BLaER1 (cell line): ENCODE measurements around the gene PLSCR5.

Experiments
- H3K27ac ChIP-seq: shearing (Covaris generic); formaldehyde crosslinking; 2 replicates; pipeline ENCODE4 v1.8.1; 2022
- H3K27me3 ChIP-seq: shearing (Covaris generic); formaldehyde crosslinking; 2 replicates; pipeline ENCODE4 v1.8.1; 2022
- H3K36me3 ChIP-seq: shearing (Covaris generic); formaldehyde crosslinking; 2 replicates; pipeline ENCODE4 v1.8.1; 2022
- H3K4me1 ChIP-seq: shearing (Covaris generic); formaldehyde crosslinking; 2 replicates; pipeline ENCODE4 v1.8.1; 2022
- H3K4me2 ChIP-seq: shearing (Covaris generic); formaldehyde crosslinking; 2 replicates; pipeline ENCODE4 v1.8.1; 2022
- H3K4me3 ChIP-seq: shearing (Covaris generic); formaldehyde crosslinking; 2 replicates; pipeline ENCODE4 v1.8.1; 2022
- H3K9ac ChIP-seq: shearing (Covaris generic); formaldehyde crosslinking; 2 replicates; pipeline ENCODE4 v1.8.1; 2022
- H3K9me3 ChIP-seq: shearing (Covaris generic); formaldehyde crosslinking; 2 replicates; pipeline ENCODE4 v1.8.1; 2022
- H4K20me1 ChIP-seq: shearing (Covaris generic); formaldehyde crosslinking; 2 replicates; pipeline ENCODE4 v1.8.1; 2022
- Cebpa-rat ChIP-seq: shearing (Covaris generic); IDR thresholded peaks from 2 replicates; pipeline ENCODE4 v1.8.1; 2022

Gene PLSCR5

GRCh38 chr3:146605106-146605505, at the start of gene PLSCR5:
PLSCR5 (minus strand) TSS chr3:146605346; CDS start chr3:146605212, 134 bp downstream.
- H3K9ac ChIP-seq: no peak within 1 kb of the TSS
- no peaks in the 10 kb centered on the region for H3K9me3 ChIP-seq
- no peaks in the 10 kb centered on the region for H4K20me1 ChIP-seq
- H3K4me2 ChIP-seq: no peak within 1 kb of the TSS
- H3K4me1 ChIP-seq: no peaks in the 10 kb centered on the region
- no peak for TF ChIP-seq Cebpa-rat
- no peaks in the 10 kb centered on the region for H3K36me3 ChIP-seq
- no peaks in the 10 kb centered on the region for H3K27me3 ChIP-seq
- H3K27ac ChIP-seq: no peak within 1 kb of the TSS
- no peak within 1 kb of the TSS for H3K4me3 ChIP-seq

- no peaks in the 10 kb centered on the region for H4K20me1 ChIP-seq
- no peaks in the 10 kb centered on the region for H3K9me3 ChIP-seq
- no peak overlapping the region for H3K4me2 ChIP-seq
- TF ChIP-seq Cebpa-rat: no peak
- no peak overlapping the region for H3K4me3 ChIP-seq
- no peaks in the 10 kb centered on the region for H3K4me1 ChIP-seq
- no peak overlapping the region for H3K9ac ChIP-seq
- no peak overlapping the region for H3K27ac ChIP-seq
- H3K27me3 ChIP-seq: no peaks in the 10 kb centered on the region
- no peaks in the 10 kb centered on the region for H3K36me3 ChIP-seq
Measured at GRCh38 chr3:146653978-146654377, 48.8 kb upstream of the PLSCR5 start.

GRCh38 chr3:146650691-146651442, 45.7 kb upstream of the PLSCR5 start:
- no peak overlapping the region for H3K4me3 ChIP-seq
- H3K9me3 ChIP-seq: no peaks in the 10 kb centered on the region
- no peak overlapping the region for H3K4me2 ChIP-seq
- no peak overlapping the region for H3K27ac ChIP-seq
- H3K4me1 ChIP-seq: no peaks in the 10 kb centered on the region
- no peak for TF ChIP-seq Cebpa-rat
- no peak overlapping the region for H3K9ac ChIP-seq
- no peaks in the 10 kb centered on the region for H3K27me3 ChIP-seq
- no peaks in the 10 kb centered on the region for H3K36me3 ChIP-seq
- no peaks in the 10 kb centered on the region for H4K20me1 ChIP-seq

GRCh38 chr3:146646261-146646660, 41.1 kb upstream of the PLSCR5 start:
- Histone ChIP-seq H3K9ac (no peak overlapping the region), H3K4me3 (no peak overlapping the region), H3K4me1 (no peaks in the 10 kb centered on the region), H3K36me3 (no peaks in the 10 kb centered on the region), H3K9me3 (no peaks in the 10 kb centered on the region), H3K27ac (no peak overlapping the region), H3K27me3 (no peaks in the 10 kb centered on the region), H3K4me2 (no peak overlapping the region), H4K20me1 (no peaks in the 10 kb centered on the region)
- no peak for TF ChIP-seq Cebpa-rat

GRCh38 chr3:146640955-146641867, 36.1 kb upstream of the PLSCR5 start:
- no peaks in the 10 kb centered on the region for H3K36me3 ChIP-seq
- no peak overlapping the region for H3K27ac ChIP-seq
- H4K20me1 ChIP-seq: no peaks in the 10 kb centered on the region
- H3K4me1 ChIP-seq: no peaks in the 10 kb centered on the region
- no peak overlapping the region for H3K4me2 ChIP-seq
- H3K27me3 ChIP-seq: no peaks in the 10 kb centered on the region
- no peak overlapping the region for H3K9ac ChIP-seq
- no peak overlapping the region for H3K4me3 ChIP-seq
- no peak for TF ChIP-seq Cebpa-rat
- no peaks in the 10 kb centered on the region for H3K9me3 ChIP-seq

GRCh38 chr3:146640361-146640760, 35.2 kb upstream of the PLSCR5 start:
- Histone ChIP-seq H3K4me2 (no peak overlapping the region), H3K27me3 (no peaks in the 10 kb centered on the region), H3K9ac (no peak overlapping the region), H3K9me3 (no peaks in the 10 kb centered on the region), H3K27ac (no peak overlapping the region), H3K4me3 (no peak overlapping the region), H3K36me3 (no peaks in the 10 kb centered on the region), H4K20me1 (no peaks in the 10 kb centered on the region), H3K4me1 (no peaks in the 10 kb centered on the region)
- no peak for TF ChIP-seq Cebpa-rat

- no peak overlapping the region for H3K9ac ChIP-seq
- H3K4me2 ChIP-seq: no peak overlapping the region
- H4K20me1 ChIP-seq: no peaks in the 10 kb centered on the region
- no peak overlapping the region for H3K4me3 ChIP-seq
- H3K27me3 ChIP-seq: no peaks in the 10 kb centered on the region
- H3K4me1 ChIP-seq: no peaks in the 10 kb centered on the region
- no peaks in the 10 kb centered on the region for H3K36me3 ChIP-seq
- no peak for TF ChIP-seq Cebpa-rat
- H3K9me3 ChIP-seq: no peaks in the 10 kb centered on the region
- no peak overlapping the region for H3K27ac ChIP-seq
Measured at GRCh38 chr3:146638718-146639117, 33.6 kb upstream of the PLSCR5 start.

GRCh38 chr3:146637871-146638270, 32.7 kb upstream of the PLSCR5 start:
- H3K36me3 ChIP-seq: no peaks in the 10 kb centered on the region
- no peaks in the 10 kb centered on the region for H3K9me3 ChIP-seq
- no peak overlapping the region for H3K9ac ChIP-seq
- no peaks in the 10 kb centered on the region for H4K20me1 ChIP-seq
- no peak overlapping the region for H3K4me3 ChIP-seq
- no peak for TF ChIP-seq Cebpa-rat
- H3K27ac ChIP-seq: no peak overlapping the region
- H3K27me3 ChIP-seq: no peaks in the 10 kb centered on the region
- H3K4me1 ChIP-seq: no peaks in the 10 kb centered on the region
- H3K4me2 ChIP-seq: no peak overlapping the region

GRCh38 chr3:146636881-146637280, 31.7 kb upstream of the PLSCR5 start:
- Histone ChIP-seq H3K36me3 (no peaks in the 10 kb centered on the region), H3K27ac (no peak overlapping the region), H3K9me3 (no peaks in the 10 kb centered on the region), H4K20me1 (no peaks in the 10 kb centered on the region), H3K9ac (no peak overlapping the region), H3K4me2 (no peak overlapping the region), H3K4me1 (no peaks in the 10 kb centered on the region), H3K4me3 (no peak overlapping the region), H3K27me3 (no peaks in the 10 kb centered on the region)
- no peak for TF ChIP-seq Cebpa-rat

- Histone ChIP-seq H3K4me1 (no peaks in the 10 kb centered on the region), H3K27ac (no peak overlapping the region), H4K20me1 (no peaks in the 10 kb centered on the region), H3K4me3 (no peak overlapping the region), H3K27me3 (no peaks in the 10 kb centered on the region), H3K9me3 (no peaks in the 10 kb centered on the region), H3K9ac (no peak overlapping the region), H3K36me3 (no peaks in the 10 kb centered on the region), H3K4me2 (no peak overlapping the region)
- TF ChIP-seq Cebpa-rat: no peak
Measured at GRCh38 chr3:146634346-146634745, 29.2 kb upstream of the PLSCR5 start.
